WTC11 (cell line): ENCODE results near the gene SYCE3. TPM values are rescaled to one million over a fixed set of nuclear protein-coding genes. Genes with fewer than 3 reads are reported as not detected.

Experiments
- ATAC-seq: fragments of 200-7000 bp; cut with Tn5 transposase; 2 replicates; pipeline ENCODE4 v1.10.0; 2021; ENCODE audit warnings: mild to moderate bottlenecking, moderate library complexity
- CTCF ChIA-PET: fragments of 300-600 bp; sonication (Branson Sonifier 250); formaldehyde crosslinking; loops from one replicate; lab custom pipeline; 2021; ENCODE audit warnings: antibody characterized with exemption; lab: Charles Lee
- POLR2A ChIA-PET: fragments of 350-600 bp; sonication (Branson Sonifier 250); formaldehyde crosslinking; loops from one replicate; lab custom pipeline; 2021; ENCODE audit warnings: antibody characterized with exemption; lab: Charles Lee
- DNase-seq: peaks from one replicate; pipeline ENCODE4 v3.0.0; 2021; ENCODE audit warnings: low spot score
- H3K27ac Mint-ChIP-seq: 2 replicates; pipeline ENCODE4 v1.8.0; 2021; ENCODE audit warnings: mixed read lengths
- H3K27me3 Mint-ChIP-seq: 2 replicates; pipeline ENCODE4 v1.8.0; 2021; ENCODE audit warnings: low read depth, mild to moderate bottlenecking, moderate library complexity, mixed read lengths
- H3K36me3 Mint-ChIP-seq: 2 replicates; pipeline ENCODE4 v1.8.0; 2021; ENCODE audit warnings: mixed read lengths
- H3K4me1 Mint-ChIP-seq: 2 replicates; pipeline ENCODE4 v1.8.0; 2022; ENCODE audit warnings: mixed read lengths
- H3K4me3 Mint-ChIP-seq: 2 replicates; pipeline ENCODE4 v1.8.0; 2021; ENCODE audit warnings: mild to moderate bottlenecking, moderate library complexity, mixed read lengths
- H3K9me3 Mint-ChIP-seq: 2 replicates; pipeline ENCODE4 v1.8.0; 2021; ENCODE audit warnings: mixed read lengths
- KAT7 ChIP-seq: sonication (generic); formaldehyde crosslinking; IDR thresholded peaks from 2 replicates; pipeline ENCODE4 v1.8.1; 2023; ENCODE audit warnings: missing genetic modification reagents, mild to moderate bottlenecking, borderline replicate concordance
- NR2C2 ChIP-seq: sonication (generic); formaldehyde crosslinking; IDR thresholded peaks from 2 replicates; pipeline ENCODE4 v1.8.0; 2022; ENCODE audit warnings: mild to moderate bottlenecking, missing genetic modification reagents
- SP1 ChIP-seq: sonication (generic); formaldehyde crosslinking; conservative IDR thresholded peaks from 2 replicates; pipeline ENCODE4 v1.8.1; 2022; ENCODE audit warnings: missing genetic modification reagents
- total RNA-seq: library from RNA; stranded (reverse); gene quantifications from 3 replicates; pipeline ENCODE4 v1.2.3, GENCODE V29; 2021
- TF ChIP-seq, protein P1 (sequence below): sonication (generic); formaldehyde crosslinking; IDR thresholded peaks from 2 replicates; pipeline ENCODE4 v1.8.0; 2022; ENCODE audit warnings: mild to moderate bottlenecking, missing genetic modification reagents
- TF ChIP-seq, protein P2 (sequence below): sonication (generic); formaldehyde crosslinking; IDR thresholded peaks from 2 replicates; pipeline ENCODE4 v1.8.1; 2023; ENCODE audit warnings: mild to moderate bottlenecking, missing genetic modification reagents
- TF ChIP-seq, protein P3 (sequence below): sonication (generic); formaldehyde crosslinking; IDR thresholded peaks from 2 replicates; pipeline ENCODE4 v1.8.0; 2022; ENCODE audit warnings: mild to moderate bottlenecking, missing genetic modification reagents
- TF ChIP-seq, protein P4 (sequence below): sonication (generic); formaldehyde crosslinking; IDR thresholded peaks from 2 replicates; pipeline ENCODE4 v1.8.1; 2023; ENCODE audit warnings: mild to moderate bottlenecking, missing genetic modification reagents, moderate library complexity
- TF ChIP-seq, protein P5 (sequence below): sonication (generic); formaldehyde crosslinking; IDR thresholded peaks from 2 replicates; pipeline ENCODE4 v1.8.0; 2022; ENCODE audit warnings: mild to moderate bottlenecking, missing genetic modification reagents

Gene SYCE3
- total RNA-seq, 1 experiment from 2014 or later = 0.46 TPM

DNA sequence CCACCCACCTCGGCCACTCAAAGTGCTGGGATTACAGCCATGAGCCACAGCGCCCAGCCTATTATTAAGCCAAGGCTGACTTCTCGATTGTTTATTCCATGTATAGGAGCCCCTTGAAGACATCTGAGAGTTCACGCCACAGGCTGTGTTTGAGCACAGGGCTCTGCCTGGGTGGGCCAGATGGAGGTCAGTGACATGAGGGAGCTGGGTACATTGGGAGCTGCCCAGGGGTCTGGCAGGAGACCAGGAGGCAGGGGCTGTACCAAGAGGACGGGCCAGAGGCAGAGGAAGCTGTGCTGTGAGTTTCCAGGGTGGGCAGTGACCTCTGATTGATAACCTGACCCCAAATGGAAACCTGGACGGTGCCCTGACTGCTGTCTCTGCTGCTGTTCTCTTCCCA is 60.6 kb downstream of the SYCE3 start:
- POLR2A ChIA-PET = no interaction called here
- Mint-ChIP-seq H3K4me1 (peaks cover 6% of the 10 kb centered on the region), H3K4me3 (no peak overlapping the region)
- DNase-seq = no peak
- CTCF ChIA-PET = interaction anchor here (1.0 kb wide), 1 partner anchor 23 kb away, joined by 3 read pairs; the partner anchor contains the start of gene SCO2
- TF ChIP-seq, protein P1, sequence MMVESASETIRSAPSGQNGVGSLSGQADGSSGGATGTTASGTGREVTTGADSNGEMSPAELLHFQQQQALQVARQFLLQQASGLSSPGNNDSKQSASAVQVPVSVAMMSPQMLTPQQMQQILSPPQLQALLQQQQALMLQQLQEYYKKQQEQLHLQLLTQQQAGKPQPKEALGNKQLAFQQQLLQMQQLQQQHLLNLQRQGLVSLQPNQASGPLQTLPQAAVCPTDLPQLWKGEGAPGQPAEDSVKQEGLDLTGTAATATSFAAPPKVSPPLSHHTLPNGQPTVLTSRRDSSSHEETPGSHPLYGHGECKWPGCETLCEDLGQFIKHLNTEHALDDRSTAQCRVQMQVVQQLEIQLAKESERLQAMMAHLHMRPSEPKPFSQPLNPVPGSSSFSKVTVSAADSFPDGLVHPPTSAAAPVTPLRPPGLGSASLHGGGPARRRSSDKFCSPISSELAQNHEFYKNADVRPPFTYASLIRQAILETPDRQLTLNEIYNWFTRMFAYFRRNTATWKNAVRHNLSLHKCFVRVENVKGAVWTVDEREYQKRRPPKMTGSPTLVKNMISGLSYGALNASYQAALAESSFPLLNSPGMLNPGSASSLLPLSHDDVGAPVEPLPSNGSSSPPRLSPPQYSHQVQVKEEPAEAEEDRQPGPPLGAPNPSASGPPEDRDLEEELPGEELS (CRISPR knock-in tag) = no peak
- TF ChIP-seq NR2C2 (CRISPR knock-in tag) (no peak), KAT7 (no peak), SP1 (CRISPR knock-in tag) (no peak)
- TF ChIP-seq, protein P2, sequence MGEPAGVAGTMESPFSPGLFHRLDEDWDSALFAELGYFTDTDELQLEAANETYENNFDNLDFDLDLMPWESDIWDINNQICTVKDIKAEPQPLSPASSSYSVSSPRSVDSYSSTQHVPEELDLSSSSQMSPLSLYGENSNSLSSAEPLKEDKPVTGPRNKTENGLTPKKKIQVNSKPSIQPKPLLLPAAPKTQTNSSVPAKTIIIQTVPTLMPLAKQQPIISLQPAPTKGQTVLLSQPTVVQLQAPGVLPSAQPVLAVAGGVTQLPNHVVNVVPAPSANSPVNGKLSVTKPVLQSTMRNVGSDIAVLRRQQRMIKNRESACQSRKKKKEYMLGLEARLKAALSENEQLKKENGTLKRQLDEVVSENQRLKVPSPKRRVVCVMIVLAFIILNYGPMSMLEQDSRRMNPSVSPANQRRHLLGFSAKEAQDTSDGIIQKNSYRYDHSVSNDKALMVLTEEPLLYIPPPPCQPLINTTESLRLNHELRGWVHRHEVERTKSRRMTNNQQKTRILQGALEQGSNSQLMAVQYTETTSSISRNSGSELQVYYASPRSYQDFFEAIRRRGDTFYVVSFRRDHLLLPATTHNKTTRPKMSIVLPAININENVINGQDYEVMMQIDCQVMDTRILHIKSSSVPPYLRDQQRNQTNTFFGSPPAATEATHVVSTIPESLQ = no peak
- TF ChIP-seq, protein P3, sequence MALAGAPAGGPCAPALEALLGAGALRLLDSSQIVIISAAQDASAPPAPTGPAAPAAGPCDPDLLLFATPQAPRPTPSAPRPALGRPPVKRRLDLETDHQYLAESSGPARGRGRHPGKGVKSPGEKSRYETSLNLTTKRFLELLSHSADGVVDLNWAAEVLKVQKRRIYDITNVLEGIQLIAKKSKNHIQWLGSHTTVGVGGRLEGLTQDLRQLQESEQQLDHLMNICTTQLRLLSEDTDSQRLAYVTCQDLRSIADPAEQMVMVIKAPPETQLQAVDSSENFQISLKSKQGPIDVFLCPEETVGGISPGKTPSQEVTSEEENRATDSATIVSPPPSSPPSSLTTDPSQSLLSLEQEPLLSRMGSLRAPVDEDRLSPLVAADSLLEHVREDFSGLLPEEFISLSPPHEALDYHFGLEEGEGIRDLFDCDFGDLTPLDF (CRISPR knock-in tag) = no peak
- TF ChIP-seq, protein P4, sequence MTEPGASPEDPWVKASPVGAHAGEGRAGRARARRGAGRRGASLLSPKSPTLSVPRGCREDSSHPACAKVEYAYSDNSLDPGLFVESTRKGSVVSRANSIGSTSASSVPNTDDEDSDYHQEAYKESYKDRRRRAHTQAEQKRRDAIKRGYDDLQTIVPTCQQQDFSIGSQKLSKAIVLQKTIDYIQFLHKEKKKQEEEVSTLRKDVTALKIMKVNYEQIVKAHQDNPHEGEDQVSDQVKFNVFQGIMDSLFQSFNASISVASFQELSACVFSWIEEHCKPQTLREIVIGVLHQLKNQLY (CRISPR knock-in tag) = no peak
- TF ChIP-seq, protein P5, sequence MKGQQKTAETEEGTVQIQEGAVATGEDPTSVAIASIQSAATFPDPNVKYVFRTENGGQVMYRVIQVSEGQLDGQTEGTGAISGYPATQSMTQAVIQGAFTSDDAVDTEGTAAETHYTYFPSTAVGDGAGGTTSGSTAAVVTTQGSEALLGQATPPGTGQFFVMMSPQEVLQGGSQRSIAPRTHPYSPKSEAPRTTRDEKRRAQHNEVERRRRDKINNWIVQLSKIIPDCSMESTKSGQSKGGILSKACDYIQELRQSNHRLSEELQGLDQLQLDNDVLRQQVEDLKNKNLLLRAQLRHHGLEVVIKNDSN = no peak
- TF ChIP-seq, all 79 proteins: peak for 0
- Mint-ChIP-seq H3K27ac (no peak overlapping the region), H3K36me3 (no peaks in the 10 kb centered on the region), H3K27me3 (no peaks in the 10 kb centered on the region), H3K9me3 (no peaks in the 10 kb centered on the region)
- ATAC-seq = no peak

Other genes starting within 250 kb of the SYCE3 start
- gene DENND6B, start 235.9 kb downstream of the SYCE3 start, total RNA-seq = 2.3 to 2.7 TPM (median 2.5 TPM) in 3 replicates
- 41.5 to 47.8 TPM (median 46.7 TPM) in 3 replicates for gene PPP6R2, start 219.6 kb downstream of the SYCE3 start, total RNA-seq
- gene SBF1, start 87.9 kb downstream of the SYCE3 start, total RNA-seq = 87.1 to 108 TPM (median 91.5 TPM) in 3 replicates
- 6.3 to 10.9 TPM (median 7.6 TPM) in 3 replicates for gene ADM2, start 81.4 kb downstream of the SYCE3 start, total RNA-seq
- gene MIOX, start 76.1 kb downstream of the SYCE3 start, total RNA-seq = 0.33 to 0.57 TPM (median 0.41 TPM) in 3 replicates
- 38.1 to 43.7 TPM (median 39.8 TPM) in 3 replicates for gene LMF2, start 55.2 kb downstream of the SYCE3 start, total RNA-seq
- gene NCAPH2, start 54.7 kb downstream of the SYCE3 start, total RNA-seq = 69.8 to 78.4 TPM (median 70.3 TPM) in 3 replicates
- 1.5 to 5.5 TPM in 2 of 3 replicates, not detected in the other for gene SCO2, start 37.3 kb downstream of the SYCE3 start, total RNA-seq
- 1.2 to 1.8 TPM (median 1.5 TPM) in 3 replicates for gene TYMP, start 32.9 kb downstream of the SYCE3 start, total RNA-seq
- gene KLHDC7B, start 17.0 kb downstream of the SYCE3 start, total RNA-seq = not detected in 3 replicates
- 33.7 to 47.8 TPM (median 47.4 TPM) in 3 replicates for gene CPT1B, start 15.5 kb upstream of the SYCE3 start, total RNA-seq
- 75.4 to 80.0 TPM (median 76.1 TPM) in 3 replicates for gene CHKB, start 19.9 kb upstream of the SYCE3 start, total RNA-seq
- 1.8 to 4.9 TPM (median 1.9 TPM) in 3 replicates for gene MAPK8IP2, start 37.9 kb upstream of the SYCE3 start, total RNA-seq
- gene ARSA, start 65.2 kb upstream of the SYCE3 start, total RNA-seq = 17.7 to 18.8 TPM (median 17.8 TPM) in 3 replicates
- 9.6 to 10.5 TPM (median 9.7 TPM) in 3 replicates for gene SHANK3, start 109.9 kb upstream of the SYCE3 start, total RNA-seq
- 0.18 to 0.55 TPM (median 0.46 TPM) in 3 replicates for gene ACR, start 175.3 kb upstream of the SYCE3 start, total RNA-seq
- 22.4 to 24.0 TPM (median 23.2 TPM) in 3 replicates for gene RABL2B, start 220.7 kb upstream of the SYCE3 start, total RNA-seq